ENCODE data around the gene RGMB.

DNA sequence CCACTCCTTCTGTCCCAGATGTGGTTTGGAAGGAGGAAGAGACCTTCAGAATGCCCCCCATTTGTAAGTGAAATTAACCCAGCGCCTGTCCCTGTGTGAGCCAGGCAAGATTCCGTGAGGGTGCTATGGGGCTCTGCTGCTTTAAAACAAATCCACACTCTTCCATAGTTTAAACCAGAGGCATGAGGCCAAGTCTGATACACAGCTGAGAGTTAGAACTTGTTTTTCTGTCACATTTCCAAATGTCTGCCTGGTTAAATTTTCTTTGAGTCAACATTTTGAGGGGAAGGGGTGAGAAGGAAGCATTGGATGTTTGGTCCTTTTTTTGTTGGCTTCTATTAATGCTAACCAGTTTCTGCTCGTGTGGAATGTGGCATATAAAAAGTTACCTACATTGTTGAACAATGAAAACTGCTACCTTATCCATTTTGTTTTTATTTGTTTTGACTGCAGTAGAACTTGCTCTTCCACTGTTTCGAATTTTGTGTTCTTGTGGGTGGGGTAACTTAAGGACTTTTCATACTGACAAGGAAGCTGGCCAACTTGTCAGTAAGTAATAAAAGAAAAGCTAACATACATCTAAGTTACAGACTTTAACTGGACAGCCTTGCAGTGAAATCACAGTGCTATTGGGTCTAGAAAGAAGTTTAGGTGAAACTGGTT lies 12.9 kb downstream of the RGMB start:
- TF ChIP-seq, protein P1, sequence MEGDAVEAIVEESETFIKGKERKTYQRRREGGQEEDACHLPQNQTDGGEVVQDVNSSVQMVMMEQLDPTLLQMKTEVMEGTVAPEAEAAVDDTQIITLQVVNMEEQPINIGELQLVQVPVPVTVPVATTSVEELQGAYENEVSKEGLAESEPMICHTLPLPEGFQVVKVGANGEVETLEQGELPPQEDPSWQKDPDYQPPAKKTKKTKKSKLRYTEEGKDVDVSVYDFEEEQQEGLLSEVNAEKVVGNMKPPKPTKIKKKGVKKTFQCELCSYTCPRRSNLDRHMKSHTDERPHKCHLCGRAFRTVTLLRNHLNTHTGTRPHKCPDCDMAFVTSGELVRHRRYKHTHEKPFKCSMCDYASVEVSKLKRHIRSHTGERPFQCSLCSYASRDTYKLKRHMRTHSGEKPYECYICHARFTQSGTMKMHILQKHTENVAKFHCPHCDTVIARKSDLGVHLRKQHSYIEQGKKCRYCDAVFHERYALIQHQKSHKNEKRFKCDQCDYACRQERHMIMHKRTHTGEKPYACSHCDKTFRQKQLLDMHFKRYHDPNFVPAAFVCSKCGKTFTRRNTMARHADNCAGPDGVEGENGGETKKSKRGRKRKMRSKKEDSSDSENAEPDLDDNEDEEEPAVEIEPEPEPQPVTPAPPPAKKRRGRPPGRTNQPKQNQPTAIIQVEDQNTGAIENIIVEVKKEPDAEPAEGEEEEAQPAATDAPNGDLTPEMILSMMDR (IDR thresholded peaks at IDR 0.05) = no peak
- TF ChIP-seq ZFX (IDR thresholded peaks at IDR 0.05; ENCODE audit: borderline replicate concordance) = no peak
